ENCODE measurements around the gene CHRM1.

DNA sequence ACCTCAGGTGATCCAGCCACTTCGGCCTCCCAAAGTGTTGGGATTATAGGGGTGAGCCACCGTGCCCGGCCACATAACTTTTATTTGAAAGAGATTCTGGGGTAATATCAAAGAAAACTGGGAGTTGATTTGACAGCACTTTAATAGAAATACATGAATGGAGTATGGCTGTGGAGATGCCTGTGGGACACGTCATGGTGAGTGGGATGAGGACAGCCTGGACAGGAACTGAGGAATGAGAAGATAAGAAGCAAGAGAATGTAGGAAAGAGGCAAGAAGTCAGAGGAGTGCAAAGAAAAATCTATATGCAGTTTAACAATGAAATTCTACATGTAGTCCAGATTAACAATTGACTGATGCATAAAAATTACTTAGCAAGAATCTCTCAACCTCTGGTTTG, 32.6 kb upstream of the CHRM1 start:
- TF ChIP-seq, protein P1, sequence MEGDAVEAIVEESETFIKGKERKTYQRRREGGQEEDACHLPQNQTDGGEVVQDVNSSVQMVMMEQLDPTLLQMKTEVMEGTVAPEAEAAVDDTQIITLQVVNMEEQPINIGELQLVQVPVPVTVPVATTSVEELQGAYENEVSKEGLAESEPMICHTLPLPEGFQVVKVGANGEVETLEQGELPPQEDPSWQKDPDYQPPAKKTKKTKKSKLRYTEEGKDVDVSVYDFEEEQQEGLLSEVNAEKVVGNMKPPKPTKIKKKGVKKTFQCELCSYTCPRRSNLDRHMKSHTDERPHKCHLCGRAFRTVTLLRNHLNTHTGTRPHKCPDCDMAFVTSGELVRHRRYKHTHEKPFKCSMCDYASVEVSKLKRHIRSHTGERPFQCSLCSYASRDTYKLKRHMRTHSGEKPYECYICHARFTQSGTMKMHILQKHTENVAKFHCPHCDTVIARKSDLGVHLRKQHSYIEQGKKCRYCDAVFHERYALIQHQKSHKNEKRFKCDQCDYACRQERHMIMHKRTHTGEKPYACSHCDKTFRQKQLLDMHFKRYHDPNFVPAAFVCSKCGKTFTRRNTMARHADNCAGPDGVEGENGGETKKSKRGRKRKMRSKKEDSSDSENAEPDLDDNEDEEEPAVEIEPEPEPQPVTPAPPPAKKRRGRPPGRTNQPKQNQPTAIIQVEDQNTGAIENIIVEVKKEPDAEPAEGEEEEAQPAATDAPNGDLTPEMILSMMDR (IDR thresholded peaks at IDR 0.05) = no peak
- no peak for TF ChIP-seq POLR2A (IDR thresholded peaks at IDR 0.05)
